ENCODE measurements around the gene UFC1.

Gene UFC1

DNA sequence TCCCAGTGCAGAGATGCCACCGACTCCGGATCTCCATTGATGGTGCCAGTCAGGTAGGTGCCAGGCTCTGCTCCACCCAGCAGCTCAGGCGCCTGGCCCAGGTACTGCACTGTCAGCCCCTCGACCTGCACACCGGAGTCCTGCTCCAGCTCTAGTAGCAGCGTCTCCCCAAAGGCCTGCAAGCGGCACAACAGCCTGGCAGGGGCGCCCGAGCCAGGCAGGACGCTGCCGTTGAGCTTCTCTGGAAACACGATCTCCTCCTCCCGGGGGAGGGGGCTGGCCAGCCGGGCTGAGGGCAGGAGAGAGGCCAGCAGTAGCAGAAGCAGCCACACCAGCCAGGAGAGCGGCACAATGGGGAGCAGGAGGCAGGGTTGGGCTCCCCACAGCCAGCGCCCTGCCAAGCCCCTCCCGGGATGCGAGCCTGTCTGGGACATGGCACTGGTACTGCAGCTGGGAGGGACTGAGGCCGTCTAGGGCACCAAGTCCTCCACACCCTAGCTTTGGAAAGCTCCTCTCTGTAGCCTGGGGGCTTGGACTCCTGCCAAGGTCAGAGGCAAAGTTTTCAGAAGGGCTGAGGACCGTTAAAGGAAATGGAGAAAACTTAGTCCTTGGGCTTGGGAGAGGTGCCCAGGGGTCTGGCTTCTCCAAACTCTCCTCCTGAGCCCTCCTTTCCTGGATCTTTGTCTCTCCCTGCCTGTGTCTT lies 44.6 kb downstream of the UFC1 start:
- H3K4me3 ChIP-seq (ENCODE audit: low read length): no peak overlapping the region
- no peak for TF ChIP-seq ZNF274 (IDR thresholded peaks at IDR 0.05; ENCODE audit: low read depth, low read length)

DNA sequence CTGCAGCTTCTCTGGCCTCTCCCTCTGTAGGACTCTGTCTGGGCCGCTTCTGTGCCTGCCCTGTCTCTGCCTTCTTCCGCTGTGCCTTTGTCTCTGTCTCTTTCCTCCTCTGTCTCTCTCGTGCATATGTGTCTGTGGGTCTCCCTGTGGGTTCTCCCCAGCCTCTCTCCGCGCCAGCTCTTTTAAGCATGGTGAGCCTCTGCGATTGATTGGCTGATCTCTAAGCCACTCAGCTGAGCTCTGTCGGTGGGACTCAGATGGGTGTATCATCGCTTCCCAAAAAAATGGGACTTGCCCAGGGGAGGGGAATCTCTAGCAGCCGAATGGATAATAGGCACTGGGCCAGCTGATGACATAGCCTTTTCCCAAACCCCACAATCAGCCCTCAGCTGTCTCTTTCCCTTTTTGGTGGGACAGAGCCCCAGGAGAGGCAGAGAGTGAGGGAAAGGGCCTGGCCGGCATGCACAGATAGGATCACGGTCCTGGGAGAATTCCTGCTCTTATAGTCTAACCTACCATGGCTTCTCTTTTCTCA lies 45.2 kb downstream of the UFC1 start, which contains the start of gene ADAMTS4:
Gene ADAMTS4 (minus strand): TSS at position 158 of the 535 bp plus-strand sequence. CDS start 427 bp downstream, outside the sequence.
- H3K4me3 ChIP-seq (ENCODE audit: low read length): no peak within 1 kb of the TSS
- no peak for TF ChIP-seq ZNF274 (IDR thresholded peaks at IDR 0.05; ENCODE audit: low read depth, low read length)

DNA sequence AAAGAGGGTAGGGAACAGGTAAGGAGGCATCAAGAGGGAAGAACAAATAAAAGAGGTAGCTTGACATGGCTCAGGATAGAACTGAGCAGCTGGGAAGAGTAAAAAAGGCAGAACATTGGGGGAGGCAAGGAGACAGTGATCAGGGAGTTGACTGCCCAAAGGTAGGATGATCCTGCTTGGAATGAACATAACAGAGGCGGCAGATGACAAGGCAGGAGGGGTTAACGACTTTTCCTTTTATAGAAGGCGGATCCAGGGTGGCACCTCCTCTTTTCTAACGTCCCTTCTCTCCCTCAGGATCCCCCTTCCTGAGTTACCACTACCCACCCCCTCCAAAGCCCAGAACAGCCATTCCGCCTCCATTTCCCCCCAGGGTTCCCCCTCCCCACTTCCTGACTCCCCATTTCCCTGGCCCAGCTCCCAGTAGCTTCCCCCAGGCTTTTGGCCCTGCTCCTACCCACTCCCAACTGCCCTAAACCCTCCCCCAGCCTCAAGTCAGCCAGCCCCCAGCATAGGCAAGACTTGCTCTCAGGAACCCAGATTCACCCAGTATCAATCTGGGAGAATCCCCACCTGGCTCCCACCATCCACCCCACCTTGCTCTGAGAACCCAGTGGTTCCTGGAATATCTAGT lies 45.8 kb downstream of the UFC1 start:
- H3K4me3 ChIP-seq (ENCODE audit: low read length): no peak overlapping the region
- TF ChIP-seq ZNF274 (IDR thresholded peaks at IDR 0.05; ENCODE audit: low read depth, low read length): no peak

DNA sequence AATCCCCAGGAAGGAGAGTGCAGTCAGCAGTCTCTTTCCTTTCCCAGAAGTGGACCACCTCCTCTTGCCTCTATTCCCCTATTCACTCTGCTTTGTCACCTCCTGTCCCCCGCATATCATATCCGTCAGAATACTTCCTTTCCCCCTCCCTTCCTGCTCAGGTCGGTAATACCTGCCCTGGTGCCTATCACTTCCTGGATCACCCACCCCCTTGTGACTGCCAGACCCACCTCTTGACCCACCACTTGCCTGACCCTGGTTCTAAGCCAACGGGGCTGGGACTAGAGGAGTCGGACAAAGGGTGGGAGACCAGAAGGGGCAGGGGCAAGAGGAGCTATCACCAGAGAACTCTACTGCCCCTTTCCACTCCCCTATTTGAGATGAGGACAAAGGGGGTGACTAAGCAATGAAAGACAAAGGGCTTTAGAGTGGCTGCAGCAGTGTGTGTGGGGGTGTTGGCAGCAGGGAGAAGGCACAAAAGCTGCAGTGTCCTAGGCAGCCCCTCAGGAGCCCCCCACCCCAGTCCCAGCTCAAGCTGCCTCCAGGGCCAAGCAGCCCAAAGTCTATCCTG lies 46.7 kb downstream of the UFC1 start:
- H3K4me3 ChIP-seq (ENCODE audit: low read length): no peak overlapping the region
- TF ChIP-seq ZNF274 (IDR thresholded peaks at IDR 0.05; ENCODE audit: low read depth, low read length): no peak

DNA sequence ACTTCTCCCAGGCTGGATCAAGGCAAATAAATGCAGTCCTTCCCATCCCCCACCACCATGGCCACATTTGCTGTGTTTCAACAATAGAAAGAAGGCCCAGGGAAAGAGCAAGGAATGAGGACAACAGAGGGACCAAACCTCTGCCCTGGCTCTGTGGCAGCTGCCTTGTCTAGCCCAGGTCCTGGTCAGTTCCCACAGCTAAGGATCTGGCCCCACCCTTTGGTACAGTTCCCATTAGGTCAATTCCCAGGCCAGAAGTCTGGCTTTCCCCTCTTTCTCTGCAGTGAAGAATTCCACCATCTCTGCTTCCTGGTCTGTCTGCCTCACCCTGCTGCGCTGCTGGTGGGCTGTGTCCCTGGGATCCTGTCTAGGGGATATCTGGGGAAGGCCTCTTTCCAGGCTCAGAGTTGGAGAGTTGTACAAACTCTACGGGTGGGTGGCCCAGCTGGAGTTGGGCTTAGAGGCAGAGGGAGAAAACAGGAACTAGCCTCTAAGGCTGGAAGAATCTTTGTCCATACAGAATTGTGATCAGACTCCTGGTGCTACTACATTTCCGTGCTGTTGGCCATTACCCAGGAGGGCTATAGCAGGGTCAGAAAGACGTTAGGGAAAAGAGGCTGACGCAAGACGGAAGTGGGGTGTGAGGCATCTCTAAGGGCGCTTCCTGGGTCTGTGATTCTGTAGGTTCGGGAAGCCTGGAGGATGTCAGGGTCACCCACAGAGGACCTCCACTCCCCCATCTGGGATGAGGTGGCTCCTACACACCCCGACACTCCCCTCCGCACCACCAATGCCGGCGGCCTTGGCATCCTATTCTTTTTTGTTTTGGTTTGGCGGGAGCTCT lies 47.4 kb downstream of the UFC1 start:
- TF ChIP-seq ZNF274 (IDR thresholded peaks at IDR 0.05; ENCODE audit: low read depth, low read length): no peak
- no peak overlapping the region; the same call in 1 of the 2 replicates for H3K4me3 ChIP-seq (ENCODE audit: low read length)

DNA sequence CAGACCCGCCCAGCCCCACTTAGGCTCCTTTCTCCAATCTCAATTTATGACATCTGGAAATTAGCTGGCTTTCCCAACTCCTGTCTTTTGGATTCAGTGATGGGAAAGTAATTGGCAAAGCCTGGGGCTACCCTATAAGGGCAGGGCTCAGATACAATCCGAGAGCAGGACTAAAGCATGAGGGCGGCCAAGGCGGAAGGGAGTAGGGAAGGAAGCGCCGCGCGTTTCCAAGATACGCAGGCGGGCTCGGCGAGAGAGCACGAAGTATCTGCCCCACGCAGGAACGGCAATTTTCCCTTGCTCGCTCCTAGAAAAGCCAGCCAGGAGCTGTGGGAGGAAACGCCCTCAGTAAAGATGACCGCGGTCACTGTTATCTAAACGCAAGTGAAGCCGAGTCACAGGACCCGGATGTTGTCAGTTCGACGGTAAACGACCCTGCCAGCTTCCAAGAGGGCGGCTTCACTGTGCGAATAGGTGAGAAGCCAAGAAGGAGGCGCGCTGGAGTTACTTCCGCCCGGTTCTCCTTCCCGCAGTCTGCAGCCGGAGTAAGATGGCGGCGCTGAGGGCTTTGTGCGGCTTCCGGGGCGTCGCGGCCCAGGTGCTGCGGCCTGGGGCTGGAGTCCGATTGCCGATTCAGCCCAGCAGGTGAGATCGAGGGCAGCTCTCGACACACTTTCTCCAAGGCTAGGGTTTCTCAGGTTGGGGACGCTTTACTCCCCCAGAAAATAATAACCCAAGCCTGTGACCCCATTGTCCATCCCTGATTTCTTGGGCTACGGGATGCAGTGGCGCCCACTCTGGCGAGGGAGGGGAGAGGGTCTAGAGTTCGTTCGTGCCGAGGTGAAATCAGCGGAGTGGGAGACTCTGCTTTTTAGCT lies 48.3 kb downstream of the UFC1 start, which contains the start of gene NDUFS2:
Gene NDUFS2 (plus strand): TSS at position 532 of the 877 bp plus-strand sequence. CDS start 19 bp downstream, at position 551.
- H3K4me3 ChIP-seq (ENCODE audit: low read length): peak within 1 kb of the TSS; percentile 79
- TF ChIP-seq ZNF274 (IDR thresholded peaks at IDR 0.05; ENCODE audit: low read depth, low read length): no peak

DNA sequence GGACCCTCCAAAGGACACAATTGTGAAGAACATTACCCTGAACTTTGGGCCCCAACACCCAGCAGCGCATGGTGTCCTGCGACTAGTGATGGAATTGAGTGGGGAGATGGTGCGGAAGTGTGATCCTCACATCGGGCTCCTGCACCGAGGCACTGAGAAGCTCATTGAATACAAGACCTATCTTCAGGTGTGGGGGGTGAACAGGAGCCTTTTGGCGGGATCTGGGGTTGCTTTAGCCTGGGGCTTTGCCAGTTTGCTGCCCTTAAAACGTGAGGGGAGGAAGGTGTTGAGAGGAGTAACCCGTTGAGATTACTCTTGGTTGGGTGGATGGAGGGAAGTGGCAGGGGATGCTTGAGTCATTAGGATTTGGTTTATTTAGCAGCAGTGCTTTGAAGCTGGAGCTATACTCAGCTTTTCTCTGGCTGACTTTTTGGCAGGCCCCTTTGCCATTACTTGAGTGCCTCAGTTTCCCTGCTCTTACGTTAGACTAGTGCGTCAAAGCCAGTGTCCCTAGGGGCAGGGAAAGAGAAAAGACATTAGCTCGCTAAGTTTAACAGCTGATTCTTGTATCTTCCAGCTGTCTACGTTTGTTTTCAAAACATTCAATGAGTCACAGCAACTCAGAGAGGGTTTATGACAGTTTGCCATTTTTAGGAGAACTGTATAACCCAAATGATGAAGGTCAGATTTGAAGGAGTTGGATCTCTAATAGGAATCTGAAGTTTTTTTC lies 52.8 kb downstream of the UFC1 start:
- H3K4me3 ChIP-seq (ENCODE audit: low read length): no peak overlapping the region
- TF ChIP-seq ZNF274 (IDR thresholded peaks at IDR 0.05; ENCODE audit: low read depth, low read length): no peak

DNA sequence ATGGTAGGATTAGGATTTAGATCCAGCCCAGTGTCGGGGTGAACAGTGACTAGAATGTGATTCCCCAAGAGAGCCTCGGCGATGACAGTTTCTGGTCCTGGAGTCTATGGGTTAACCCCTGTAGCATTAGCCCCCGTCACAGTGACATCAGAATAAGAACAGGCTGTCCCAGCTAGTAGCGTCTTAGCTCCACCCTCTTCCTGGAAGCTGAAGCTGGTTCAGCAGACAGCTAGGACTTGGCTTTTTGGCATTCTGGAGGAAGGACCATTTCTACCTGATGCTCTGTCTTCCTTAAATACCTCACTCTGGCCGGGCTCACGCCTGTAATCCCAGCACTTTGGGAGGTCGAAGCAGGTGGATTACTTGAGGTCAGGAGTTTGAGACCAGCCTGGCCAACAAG lies 53.4 kb downstream of the UFC1 start:
- no peak for TF ChIP-seq ZNF274 (IDR thresholded peaks at IDR 0.05; ENCODE audit: low read depth, low read length)
- no peak overlapping the region for H3K4me3 ChIP-seq (ENCODE audit: low read length)
